NCI-H128 (cell line): ENCODE data around the gene RRP1.

Source experiments
- DNase-seq: peaks from one replicate; lab custom pipeline; 2025; ENCODE audit not compliant: unreplicated experiment; lab: John Stamatoyannopoulos, UW

RRP1 gene

GRCh38 chr21:43800566-43800965, 11.2 kb downstream of the RRP1 start:
- DNase-seq = no peak

GRCh38 chr21:43801006-43801783, 11.8 kb downstream of the RRP1 start:
- DNase-seq = no peak

GRCh38 chr21:43802713-43803313, 13.4 kb downstream of the RRP1 start:
- no peak for DNase-seq

GRCh38 chr21:43803558-43804300, 14.4 kb downstream of the RRP1 start:
- DNase-seq = no peak

- DNase-seq = no peak
Observed at GRCh38 chr21:43805275-43805800, 16.0 kb downstream of the RRP1 start.

GRCh38 chr21:43806017-43806710, 16.8 kb downstream of the RRP1 start:
- DNase-seq = no peak

- no peak for DNase-seq
Observed at GRCh38 chr21:43808367-43808766, 19.0 kb downstream of the RRP1 start.

- DNase-seq = no peak
Observed at GRCh38 chr21:43808832-43809251, 19.5 kb downstream of the RRP1 start.

- no peak for DNase-seq
Observed at GRCh38 chr21:43809346-43809799, 20.0 kb downstream of the RRP1 start.

GRCh38 chr21:43809853-43810504, 20.6 kb downstream of the RRP1 start:
- no peak for DNase-seq

GRCh38 chr21:43810505-43811261, 21.3 kb downstream of the RRP1 start:
- DNase-seq = peak; percentile 68

GRCh38 chr21:43811262-43812105, 22.1 kb downstream of the RRP1 start:
- DNase-seq = no peak

GRCh38 chr21:43812139-43812821, 22.9 kb downstream of the RRP1 start:
- peak; percentile 18 for DNase-seq

GRCh38 chr21:43812957-43813655, 23.7 kb downstream of the RRP1 start:
- DNase-seq = no peak

GRCh38 chr21:43813656-43813980, 24.2 kb downstream of the RRP1 start:
- no peak for DNase-seq

- DNase-seq = no peak
Observed at GRCh38 chr21:43814215-43815106, 25.1 kb downstream of the RRP1 start.

- peak; percentile 2 for DNase-seq
Observed at GRCh38 chr21:43815107-43815613, 25.8 kb downstream of the RRP1 start.
